ENCODE results near the gene WFDC9.
"Not testable (repeated sequence)": the region's sequence is repeated elsewhere in the genome, so short reads cannot be mapped to it uniquely, and the experiment has no call there.

WFDC9 gene

DNA sequence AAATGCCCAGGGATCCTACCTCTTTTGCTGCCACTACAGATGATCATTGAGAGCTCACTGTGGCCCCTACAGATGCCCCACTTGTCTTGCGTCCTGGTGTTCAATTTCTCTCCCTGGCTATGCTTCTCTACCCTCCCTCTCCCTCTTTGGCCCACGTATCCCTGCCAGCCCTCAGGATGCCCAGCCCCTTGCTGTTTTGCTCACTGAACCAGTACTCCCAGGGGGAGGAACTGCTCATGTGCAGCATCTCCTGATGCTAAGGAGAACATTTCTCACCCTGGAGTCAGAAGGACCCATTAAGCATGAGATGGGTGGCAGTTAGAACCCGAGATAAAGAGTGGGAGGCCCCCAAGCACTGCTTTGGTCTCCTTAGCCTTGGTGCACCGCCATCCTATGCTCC, at the start of gene WFDC9:
Gene WFDC9 (minus strand): TSS at position 101 of the 400 bp plus-strand sequence. CDS start 21,103 bp downstream, outside the sequence.
- DNase-seq (ENCODE audit: low spot score): no peak

DNA sequence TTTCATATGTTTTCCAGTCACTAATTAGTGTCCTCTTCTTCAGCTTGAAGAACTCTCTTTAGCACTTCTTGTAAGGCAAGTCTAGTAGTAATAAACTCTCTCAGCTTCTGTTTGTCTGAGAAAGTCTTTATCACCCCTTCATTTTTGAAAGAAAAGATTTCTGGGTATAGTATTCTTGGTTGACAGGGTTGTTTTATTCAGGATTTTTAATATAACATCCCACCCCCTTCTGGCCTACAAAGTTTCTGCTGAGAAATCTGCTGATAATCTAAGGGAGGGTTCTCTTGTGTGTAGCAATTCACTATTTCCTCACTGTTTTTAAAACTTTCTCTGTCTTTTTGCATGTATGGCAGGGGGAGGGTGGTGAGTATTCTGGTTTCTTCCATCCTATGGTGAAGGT, 48.6 kb upstream of the WFDC9 start:
- no peak for DNase-seq (ENCODE audit: low spot score)

DNA sequence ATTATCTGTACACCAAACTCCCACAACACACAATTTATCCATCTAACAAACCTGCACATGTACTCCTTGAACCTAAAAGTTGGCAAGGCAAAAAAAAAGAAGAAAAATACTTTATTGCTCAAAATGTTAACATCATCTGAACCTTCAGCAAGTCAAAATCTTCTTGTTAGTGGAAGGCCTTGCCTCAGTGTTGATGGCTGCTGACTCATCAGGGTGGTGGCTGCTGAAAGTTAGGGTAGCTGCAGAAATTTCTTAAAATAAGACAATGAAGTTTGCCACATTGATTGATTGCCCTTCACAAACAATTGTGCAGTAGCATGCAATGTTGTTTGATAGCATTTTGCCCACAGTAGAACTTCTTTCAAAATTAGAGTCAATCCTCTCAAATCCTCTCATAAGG, 41.7 kb upstream of the WFDC9 start:
- no peak for DNase-seq (ENCODE audit: low spot score)

GRCh38 chr20:45670139-45670538, 39.1 kb upstream of the WFDC9 start, which contains the start of gene WFDC11:
TSS of gene WFDC11 (minus strand) at chr20:45670239. CDS start at chr20:45650600, 19,639 bp downstream.
- no peak for DNase-seq (ENCODE audit: low spot score)

- not testable (repeated sequence) for DNase-seq (ENCODE audit: low spot score)
Observed at GRCh38 chr20:45657038-45657437, 26.0 kb upstream of the WFDC9 start.

DNA sequence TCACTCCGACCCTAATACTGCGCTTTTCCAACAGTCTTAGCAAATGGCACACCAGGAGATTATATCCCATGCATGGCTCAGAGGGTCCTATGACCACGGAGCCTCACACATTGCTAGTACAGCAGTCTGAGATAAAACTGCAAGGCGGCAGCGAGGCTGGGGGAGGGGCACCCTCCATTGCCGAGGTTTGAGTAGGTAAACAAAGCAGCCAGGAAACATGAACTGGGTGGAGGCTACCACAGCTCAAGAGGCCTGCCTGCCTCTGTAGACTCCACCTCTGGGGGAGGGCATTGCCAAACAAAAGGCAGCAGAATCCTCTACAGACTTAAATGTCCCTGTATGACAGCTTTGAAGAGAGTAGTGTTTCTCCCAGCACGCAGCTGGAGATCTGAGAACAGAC, 20.6 kb upstream of the WFDC9 start:
- DNase-seq (ENCODE audit: low spot score): not testable (repeated sequence)

GRCh38 chr20:45649312-45649863, 18.3 kb upstream of the WFDC9 start:
- DNase-seq (ENCODE audit: low spot score): no peak

GRCh38 chr20:45647441-45648050, 16.5 kb upstream of the WFDC9 start:
- no peak for DNase-seq (ENCODE audit: low spot score)

- no peak for DNase-seq (ENCODE audit: low spot score)
Observed at GRCh38 chr20:45646875-45647274, 15.8 kb upstream of the WFDC9 start.

- not testable (repeated sequence) for DNase-seq (ENCODE audit: low spot score)
Observed at GRCh38 chr20:45645869-45646268, 14.8 kb upstream of the WFDC9 start.

DNA sequence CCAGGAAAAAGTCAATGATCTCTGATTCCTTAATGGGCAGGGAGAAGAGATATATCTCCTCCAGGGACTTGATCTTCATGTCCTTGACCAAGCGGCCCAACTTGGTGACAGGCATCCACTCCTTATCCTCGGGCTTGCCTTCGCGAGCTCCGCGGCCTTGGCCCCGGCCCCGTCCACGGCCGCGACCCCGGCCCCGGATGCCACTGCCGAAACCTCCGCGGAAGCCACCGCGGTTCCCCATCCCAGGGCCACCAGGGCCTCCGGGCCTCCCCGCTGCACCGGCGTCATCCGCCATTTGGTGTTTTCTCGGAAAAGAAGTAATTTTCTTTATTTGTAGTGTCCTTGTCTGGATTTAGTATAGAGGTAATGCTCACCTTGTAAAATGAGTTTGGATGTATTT, 10.0 kb upstream of the WFDC9 start:
- DNase-seq (ENCODE audit: low spot score): not testable (repeated sequence)

DNA sequence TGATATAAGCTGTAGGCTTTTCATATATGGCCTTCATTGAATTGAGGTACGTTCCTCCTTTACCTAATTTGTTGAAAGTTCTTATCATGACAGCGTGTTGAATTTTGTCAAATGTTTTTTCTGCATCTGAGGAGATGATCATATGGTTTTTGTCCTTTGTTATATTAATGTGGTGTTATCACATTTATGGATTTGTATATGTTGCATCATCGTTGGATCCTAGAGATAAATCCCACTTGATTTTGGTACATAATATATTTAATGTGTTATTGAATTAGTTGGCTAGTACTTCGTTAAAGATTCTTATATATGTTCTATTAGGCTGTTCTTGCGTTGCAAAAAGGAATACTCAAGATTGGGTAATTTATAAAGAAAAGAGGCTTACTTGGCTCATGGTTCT, 8.6 kb upstream of the WFDC9 start:
- no peak for DNase-seq (ENCODE audit: low spot score)

GRCh38 chr20:45636513-45636912, 5.4 kb upstream of the WFDC9 start:
- no peak for DNase-seq (ENCODE audit: low spot score)

GRCh38 chr20:45630371-45630770, 713 bp downstream of the WFDC9 start:
- DNase-seq (ENCODE audit: low spot score): no peak

- peak; percentile 75 for DNase-seq (ENCODE audit: low spot score)
Observed at GRCh38 chr20:45629496-45630100, 1.5 kb downstream of the WFDC9 start, which contains the start of gene WFDC10A. TSS of gene WFDC10A (plus strand) at chr20:45629739. CDS start at chr20:45629814, 75 bp downstream.

DNA sequence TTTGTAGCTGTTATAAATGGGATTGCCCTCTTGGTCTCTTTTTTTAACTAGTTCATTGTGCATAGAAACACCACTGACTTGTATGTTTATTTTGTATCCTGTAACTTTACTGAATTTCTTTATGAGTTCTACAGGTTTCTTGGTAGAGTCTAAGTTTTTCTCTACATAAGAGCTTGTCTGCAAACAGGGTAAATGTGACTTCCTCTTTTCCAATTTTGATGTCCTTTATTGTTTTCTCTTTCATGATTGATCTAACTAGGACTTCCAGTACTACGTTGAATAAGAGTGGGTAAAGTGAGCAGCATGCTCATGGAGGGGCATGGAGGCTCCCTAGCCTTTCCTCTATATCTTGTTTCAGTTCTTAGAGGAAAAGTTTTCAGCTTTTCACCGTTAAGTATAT, 4.5 kb downstream of the WFDC9 start:
- DNase-seq (ENCODE audit: low spot score): no peak

DNA sequence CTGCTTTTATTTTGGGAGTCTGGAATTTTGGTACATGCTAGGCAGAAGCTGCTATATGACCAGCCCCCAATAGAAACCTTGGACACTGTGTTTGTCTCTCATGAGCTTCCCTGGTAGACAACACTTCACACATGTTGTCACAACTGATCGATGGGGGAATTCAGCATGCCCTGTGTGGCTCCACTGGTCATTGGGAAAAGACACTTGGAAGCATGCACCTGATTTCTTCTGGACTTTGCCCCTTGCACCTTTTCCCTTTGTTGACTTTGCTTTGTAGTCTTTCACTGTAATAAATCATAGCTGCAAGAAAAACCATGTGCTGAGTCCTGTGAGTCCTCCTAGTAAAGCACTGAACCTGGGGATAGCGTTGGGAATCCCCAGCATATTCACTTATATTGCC, 9.5 kb downstream of the WFDC9 start:
- no peak for DNase-seq (ENCODE audit: low spot score)

DNA sequence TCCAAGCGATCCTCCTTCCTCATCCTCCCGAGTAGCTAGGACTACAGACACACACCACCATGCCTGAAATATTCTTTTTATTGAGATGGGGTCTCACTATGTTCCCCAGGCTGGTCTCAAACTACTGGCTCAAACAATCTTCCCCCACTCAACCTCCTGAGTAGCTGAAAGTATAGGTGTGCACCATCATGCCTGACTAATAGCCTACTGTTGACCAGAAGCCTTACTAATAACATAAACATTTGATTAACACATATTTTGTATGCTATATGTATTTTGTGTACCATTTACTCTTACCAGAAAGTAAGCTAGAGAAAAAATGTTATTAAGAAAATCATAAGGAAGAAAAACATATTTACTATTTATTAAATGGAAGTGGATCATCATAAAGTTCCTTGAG, 13.5 kb downstream of the WFDC9 start:
- DNase-seq (ENCODE audit: low spot score): no peak

GRCh38 chr20:45612314-45612713, 18.8 kb downstream of the WFDC9 start:
- DNase-seq (ENCODE audit: low spot score): no peak

- no peak for DNase-seq (ENCODE audit: low spot score)
Observed at GRCh38 chr20:45611054-45611453, 20.0 kb downstream of the WFDC9 start.

DNA sequence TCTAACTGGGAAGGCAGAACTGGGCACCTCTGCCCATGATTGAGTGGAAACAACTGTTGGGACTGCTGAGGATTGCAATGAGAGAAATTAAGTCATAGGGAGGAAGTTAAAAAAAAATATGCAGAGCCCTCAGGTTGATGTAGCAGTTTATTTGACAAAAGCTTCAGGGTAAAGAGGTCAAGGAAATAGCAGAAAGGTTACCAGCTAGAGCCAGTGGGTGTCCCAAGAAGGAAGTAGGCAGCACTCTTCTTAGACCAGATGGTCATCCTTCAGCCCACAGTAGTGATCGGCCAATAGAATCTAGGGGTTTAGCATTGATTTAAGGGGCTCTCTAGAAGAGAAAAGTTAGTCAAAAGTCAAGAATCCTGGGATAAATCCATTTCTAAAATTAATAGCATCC, 23.3 kb downstream of the WFDC9 start:
- no peak for DNase-seq (ENCODE audit: low spot score)

DNA sequence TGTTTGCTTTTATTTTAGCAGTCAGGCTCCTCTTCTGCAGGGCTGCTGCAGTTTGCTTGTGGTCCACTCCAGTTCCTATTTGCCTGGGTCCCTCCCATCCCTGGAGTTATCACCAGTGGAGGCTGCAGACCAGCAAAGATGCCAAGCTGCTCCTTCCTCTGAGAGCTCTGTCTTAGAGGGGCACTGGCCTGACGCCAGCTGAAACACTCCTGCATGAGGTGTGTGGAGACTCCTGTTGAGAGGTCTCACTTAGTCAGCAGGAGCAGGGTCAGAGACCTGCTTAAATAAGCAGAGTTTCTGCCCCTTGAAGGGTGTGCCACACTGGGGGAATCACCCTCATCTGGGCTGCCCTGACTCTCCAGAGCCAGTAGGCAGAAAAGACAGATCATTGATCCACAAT, 35.8 kb downstream of the WFDC9 start:
- DNase-seq (ENCODE audit: low spot score): no peak

- DNase-seq (ENCODE audit: low spot score): no peak
Observed at GRCh38 chr20:45593498-45593897, 37.6 kb downstream of the WFDC9 start.
